PC-3 (cell line): ENCODE data around the gene RXFP2. TPM values are rescaled to one million over a fixed set of nuclear protein-coding genes. Genes with fewer than 3 reads are reported as not detected.

Experiments used
- ATAC-seq: fragments of 200-7000 bp; cut with Tn5 transposase; 2 replicates; pipeline ENCODE4 v1.9.1; 2020; ENCODE audit warnings: mild to moderate bottlenecking, moderate library complexity
- BruUV-seq: library from RNA; stranded (reverse); fragments of 400-500 nt; replicated peaks from 2 replicates; lab custom pipeline; 2021; lab: Mats Ljungman, UMichigan
- CTCF ChIA-PET: fragments of 300-600 bp; sonication (Branson Sonifier 250); formaldehyde crosslinking; loops from one replicate; lab custom pipeline; 2022; ENCODE audit warnings: antibody characterized with exemption; lab: Charles Lee
- POLR2A ChIA-PET: fragments of 300-600 bp; sonication (Branson Sonifier 250); formaldehyde crosslinking; loops from one replicate; lab custom pipeline; 2022; ENCODE audit warnings: antibody characterized with exemption; ENCODE audit not compliant: unreplicated experiment; lab: Charles Lee
- DNase-seq: peaks from one replicate; pipeline ENCODE4 v3.0.0-alpha.2; 2015
- H2AFZ ChIP-seq: fragments of 300-600 bp; sonication (generic); 2 replicates; pipeline ENCODE4 v1.6.0; 2016; ENCODE audit warnings: antibody characterized with exemption, low read length
- H3F3A ChIP-seq: fragments of 300-600 bp; sonication (generic); one replicate; pipeline ENCODE4 v1.6.0; 2017; ENCODE audit warnings: antibody characterized with exemption, low read length, control low read depth, mild to moderate bottlenecking; ENCODE audit not compliant: unreplicated experiment
- H3K27ac ChIP-seq: fragments of 300-600 bp; sonication (generic); 2 replicates; pipeline ENCODE4 v1.5.1; 2016; ENCODE audit warnings: mild to moderate bottlenecking, low read length
- H3K27me3 ChIP-seq: fragments of 300-600 bp; sonication (generic); 2 replicates; pipeline ENCODE4 v1.6.1; 2016; ENCODE audit warnings: low read length, mixed read lengths
- H3K36me3 ChIP-seq: fragments of 300-600 bp; sonication (generic); 2 replicates; pipeline ENCODE4 v1.6.1; 2016; ENCODE audit warnings: low read depth, mixed run types, low read length, mixed read lengths
- H3K4me1 ChIP-seq: fragments of 300-600 bp; sonication (generic); 2 replicates; pipeline ENCODE4 v1.5.1; 2016; ENCODE audit warnings: low read length; ENCODE audit not compliant: insufficient read depth
- H3K4me2 ChIP-seq: fragments of 300-600 bp; sonication (generic); 2 replicates; pipeline ENCODE4 v1.6.0; 2016; ENCODE audit warnings: low read length
- H3K4me3 ChIP-seq: fragments of 300-600 bp; sonication (generic); 2 replicates; pipeline ENCODE4 v1.5.1; 2016; ENCODE audit warnings: mild to moderate bottlenecking, low read length, mixed read lengths
- H3K79me2 ChIP-seq: fragments of 300-600 bp; sonication (generic); 2 replicates; pipeline ENCODE4 v1.6.1; 2017; ENCODE audit warnings: low read length, mixed read lengths
- H3K9ac ChIP-seq: fragments of 300-600 bp; sonication (generic); 2 replicates; pipeline ENCODE4 v1.6.0; 2016; ENCODE audit warnings: mild to moderate bottlenecking, low read length
- H3K9me2 ChIP-seq: fragments of 300-600 bp; sonication (generic); replicated peaks from 2 replicates; pipeline ENCODE4 v1.6.1; 2016; ENCODE audit warnings: mixed run types, low read length, mixed read lengths
- H3K9me3 ChIP-seq: fragments of 300-600 bp; sonication (generic); 2 replicates; pipeline ENCODE4 v1.6.1; 2016; ENCODE audit warnings: low read length, mixed read lengths
- H4K20me1 ChIP-seq: fragments of 300-600 bp; sonication (generic); 2 replicates; pipeline ENCODE4 v1.6.1; 2016; ENCODE audit warnings: low read length, mixed read lengths
- EZH2 ChIP-seq: fragments of 300-600 bp; sonication (generic); IDR thresholded peaks from one replicate; pipeline ENCODE4 v1.6.1; 2017; ENCODE audit warnings: antibody characterized with exemption, mild to moderate bottlenecking, low read length; ENCODE audit not compliant: unreplicated experiment
- EZH2phosphoT487 ChIP-seq: fragments of 300-600 bp; sonication (generic); IDR thresholded peaks from 2 replicates; pipeline ENCODE4 v1.6.1; 2018; ENCODE audit warnings: mild to moderate bottlenecking, antibody characterized with exemption, low read length, borderline replicate concordance
- intact Hi-C: fragments of 100-400 bp; cut with micrococcal nuclease; formaldehyde crosslinking; loops from 2 replicates; pipeline ENCODE4 v1.9.0; 2023
- total RNA-seq: library from RNA; depleted of rRNA; stranded (reverse); fragments of >200 nt; gene quantifications from 2 replicates; pipeline ENCODE4 v1.2.3, GENCODE V29; 2014
- TF ChIP-seq, protein P1 (sequence below): fragments of 300-600 bp; sonication (generic); conservative IDR thresholded peaks from 2 replicates; pipeline ENCODE4 v1.5.1; 2017; ENCODE audit warnings: antibody characterized with exemption, low read depth, mild to moderate bottlenecking, low read length

RXFP2 gene
- total RNA-seq, 1 experiment from 2014 or later: not detected

DNA sequence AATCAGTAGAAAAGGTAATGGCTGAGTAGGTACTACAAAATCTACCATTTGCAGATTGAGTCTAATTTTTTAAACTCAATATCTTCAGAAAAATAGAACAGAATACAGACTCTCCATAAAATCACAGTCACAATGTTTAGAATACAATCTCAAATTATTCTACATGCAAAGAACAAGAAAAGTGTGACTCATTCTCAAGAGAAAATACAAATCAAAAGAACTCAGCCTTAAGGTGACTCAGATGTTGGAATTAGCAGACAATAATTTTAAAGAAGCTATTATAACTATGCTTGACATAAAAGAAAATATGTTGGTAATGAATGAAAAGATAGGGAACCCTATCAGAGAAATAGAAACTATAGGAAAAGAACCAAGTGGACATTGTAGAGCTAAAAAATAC, 78.9 kb downstream of the RXFP2 start:
- no peaks in the 10 kb centered on the region for H3F3A ChIP-seq
- no peak overlapping the region for H3K9ac ChIP-seq
- no TSS peak for BruUV-seq
- H4K20me1 ChIP-seq: no peaks in the 10 kb centered on the region
- no peaks in the 10 kb centered on the region for H3K9me2 ChIP-seq
- no peak overlapping the region for H3K4me2 ChIP-seq
- H2AFZ ChIP-seq: no peak overlapping the region
- CTCF ChIA-PET: no interaction called here
- no peaks in the 10 kb centered on the region for H3K9me3 ChIP-seq
- H3K27me3 ChIP-seq: peaks cover 5% of the 10 kb centered on the region; the same call in 1 of the 2 replicates
- no peak overlapping the region for H3K27ac ChIP-seq
- DNase-seq: no peak
- H3K4me1 ChIP-seq: no peaks in the 10 kb centered on the region
- POLR2A ChIA-PET: no interaction called here
- H3K4me3 ChIP-seq: no peak overlapping the region
- intact Hi-C loops: no loop called here
- ATAC-seq: no peak
- TF ChIP-seq, protein P1, sequence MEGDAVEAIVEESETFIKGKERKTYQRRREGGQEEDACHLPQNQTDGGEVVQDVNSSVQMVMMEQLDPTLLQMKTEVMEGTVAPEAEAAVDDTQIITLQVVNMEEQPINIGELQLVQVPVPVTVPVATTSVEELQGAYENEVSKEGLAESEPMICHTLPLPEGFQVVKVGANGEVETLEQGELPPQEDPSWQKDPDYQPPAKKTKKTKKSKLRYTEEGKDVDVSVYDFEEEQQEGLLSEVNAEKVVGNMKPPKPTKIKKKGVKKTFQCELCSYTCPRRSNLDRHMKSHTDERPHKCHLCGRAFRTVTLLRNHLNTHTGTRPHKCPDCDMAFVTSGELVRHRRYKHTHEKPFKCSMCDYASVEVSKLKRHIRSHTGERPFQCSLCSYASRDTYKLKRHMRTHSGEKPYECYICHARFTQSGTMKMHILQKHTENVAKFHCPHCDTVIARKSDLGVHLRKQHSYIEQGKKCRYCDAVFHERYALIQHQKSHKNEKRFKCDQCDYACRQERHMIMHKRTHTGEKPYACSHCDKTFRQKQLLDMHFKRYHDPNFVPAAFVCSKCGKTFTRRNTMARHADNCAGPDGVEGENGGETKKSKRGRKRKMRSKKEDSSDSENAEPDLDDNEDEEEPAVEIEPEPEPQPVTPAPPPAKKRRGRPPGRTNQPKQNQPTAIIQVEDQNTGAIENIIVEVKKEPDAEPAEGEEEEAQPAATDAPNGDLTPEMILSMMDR: no peak
- TF ChIP-seq EZH2phosphoT487: no peak
- TF ChIP-seq EZH2: no peak
- H3K36me3 ChIP-seq: no peaks in the 10 kb centered on the region
- no peaks in the 10 kb centered on the region for H3K79me2 ChIP-seq

DNA sequence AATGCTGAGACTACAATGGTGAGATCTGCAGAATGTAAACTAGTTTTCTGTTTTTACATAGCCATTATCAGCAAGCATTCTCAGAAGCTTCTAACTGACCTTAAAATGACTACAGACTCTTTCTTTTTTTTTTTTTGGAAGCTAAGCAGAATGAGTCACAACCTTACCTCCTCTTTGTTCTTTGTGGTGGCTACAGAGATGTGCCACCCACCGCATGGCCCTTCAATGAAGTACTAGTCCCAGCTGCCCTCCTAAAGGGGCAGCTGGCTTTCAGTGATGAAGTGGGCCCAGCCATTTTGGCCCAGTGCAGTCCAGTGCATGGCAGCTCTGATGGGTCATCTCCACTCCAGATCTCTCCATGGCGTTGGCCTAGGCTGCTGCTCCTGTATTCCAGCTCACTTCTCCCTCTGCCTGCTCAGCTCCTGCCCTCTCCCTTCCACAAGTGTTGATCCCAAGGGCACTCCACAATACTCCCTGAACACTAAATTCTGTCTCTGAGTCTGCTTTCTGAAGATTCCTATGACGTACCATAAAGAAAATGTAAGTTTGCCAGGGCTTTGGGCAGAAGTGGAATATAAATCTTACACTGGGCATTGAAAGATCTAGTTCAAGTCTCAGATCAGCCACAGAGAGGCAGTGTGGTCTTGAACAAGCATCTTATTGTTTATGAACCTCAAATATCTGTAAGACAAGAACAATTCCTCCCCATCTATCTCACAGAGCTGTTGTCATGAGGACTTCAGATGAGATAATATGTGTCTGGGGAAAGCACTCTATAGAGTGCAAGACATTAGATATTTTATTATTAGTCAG, 85.6 kb downstream of the RXFP2 start:
- Histone ChIP-seq H4K20me1 (no peaks in the 10 kb centered on the region), H3K9me3 (no peaks in the 10 kb centered on the region), H3K36me3 (no peaks in the 10 kb centered on the region), H3K79me2 (no peaks in the 10 kb centered on the region), H3K4me2 (no peak overlapping the region), H3K4me3 (no peak overlapping the region), H3F3A (no peaks in the 10 kb centered on the region), H3K4me1 (no peaks in the 10 kb centered on the region), H3K9ac (no peak overlapping the region), H2AFZ (no peak overlapping the region), H3K9me2 (no peaks in the 10 kb centered on the region), H3K27ac (no peak overlapping the region), H3K27me3 (peaks cover 32% of the 10 kb centered on the region)
- TF ChIP-seq, protein P1: peak; percentile 19; the same call in 1 of the 2 replicates
- TF ChIP-seq EZH2phosphoT487: no peak
- no peak for ATAC-seq
- intact Hi-C loops: no loop called here
- peak; percentile 19 for DNase-seq
- CTCF ChIA-PET: no interaction called here
- no TSS peak for BruUV-seq
- POLR2A ChIA-PET: no interaction called here

DNA sequence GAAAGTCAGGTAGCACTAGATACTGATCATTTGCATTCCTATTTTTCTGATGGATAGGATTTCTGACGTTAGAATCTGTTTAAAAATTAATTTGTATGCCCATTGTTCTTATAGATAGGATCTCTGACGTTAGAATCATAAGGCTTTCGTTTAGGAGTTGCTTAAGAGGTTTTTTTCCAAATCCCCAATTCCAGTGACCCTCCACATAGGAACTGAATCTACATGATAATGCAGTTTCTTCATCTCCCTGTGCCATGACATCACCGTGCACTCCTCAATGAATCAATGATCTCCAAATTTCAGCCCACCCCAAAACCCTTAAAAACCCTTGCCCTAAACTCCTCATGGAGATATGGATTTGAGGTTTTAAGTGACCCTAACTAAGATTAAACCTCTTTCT, 87.2 kb downstream of the RXFP2 start:
- Histone ChIP-seq H3K27ac (no peak overlapping the region), H3F3A (no peaks in the 10 kb centered on the region), H2AFZ (no peak overlapping the region), H3K79me2 (no peaks in the 10 kb centered on the region), H3K4me1 (no peaks in the 10 kb centered on the region), H3K36me3 (no peaks in the 10 kb centered on the region), H3K4me3 (no peak overlapping the region), H4K20me1 (no peaks in the 10 kb centered on the region), H3K27me3 (peaks cover 32% of the 10 kb centered on the region), H3K4me2 (no peak overlapping the region), H3K9ac (no peak overlapping the region), H3K9me2 (no peaks in the 10 kb centered on the region), H3K9me3 (no peaks in the 10 kb centered on the region)
- CTCF ChIA-PET: no interaction called here
- no TSS peak for BruUV-seq
- DNase-seq: no peak
- TF ChIP-seq EZH2phosphoT487: no peak
- TF ChIP-seq, protein P1: no peak
- POLR2A ChIA-PET: no interaction called here
- intact Hi-C loops: no loop called here
- ATAC-seq: no peak
